NCI-H146 (cell line): ENCODE measurements around the gene TBC1D32.
"Not testable (repeated sequence)": the region's sequence is repeated elsewhere in the genome, so short reads cannot be mapped to it uniquely, and the experiment has no call there.

Experiments
- DNase-seq: peaks from one replicate; lab custom pipeline; 2025; lab: John Stamatoyannopoulos, UW

Gene TBC1D32

GRCh38 chr6:121334299-121335086 is at the start of gene TBC1D32:
Gene TBC1D32, minus strand, starts transcription at chr6:121334480. Its CDS starts 50 bp downstream, at chr6:121334430.
- peak; percentile 93 for DNase-seq

- DNase-seq: no peak
Measured at GRCh38 chr6:121383478-121383877, 49.2 kb upstream of the TBC1D32 start.

GRCh38 chr6:121382467-121383121 is 48.3 kb upstream of the TBC1D32 start:
- peak; percentile 21 for DNase-seq

GRCh38 chr6:121376411-121376810 is 42.1 kb upstream of the TBC1D32 start:
- no peak for DNase-seq

GRCh38 chr6:121374219-121374618 is 39.9 kb upstream of the TBC1D32 start:
- not testable (repeated sequence) for DNase-seq

- DNase-seq: no peak
Measured at GRCh38 chr6:121365536-121366521, 31.5 kb upstream of the TBC1D32 start.

- DNase-seq: no peak
Measured at GRCh38 chr6:121356575-121356974, 22.3 kb upstream of the TBC1D32 start.

- DNase-seq: no peak
Measured at GRCh38 chr6:121354764-121355163, 20.5 kb upstream of the TBC1D32 start.

GRCh38 chr6:121352941-121353340 is 18.7 kb upstream of the TBC1D32 start:
- DNase-seq: no peak

- no peak for DNase-seq
Measured at GRCh38 chr6:121351916-121352315, 17.6 kb upstream of the TBC1D32 start.

GRCh38 chr6:121349596-121349995 is 15.3 kb upstream of the TBC1D32 start:
- no peak for DNase-seq

- no peak for DNase-seq
Measured at GRCh38 chr6:121347484-121347883, 13.2 kb upstream of the TBC1D32 start.

- DNase-seq: no peak
Measured at GRCh38 chr6:121344539-121344938, 10.3 kb upstream of the TBC1D32 start.

GRCh38 chr6:121339639-121340226 is 5.5 kb upstream of the TBC1D32 start:
- no peak for DNase-seq

GRCh38 chr6:121338956-121339355 is 4.7 kb upstream of the TBC1D32 start:
- no peak for DNase-seq

GRCh38 chr6:121338366-121338765 is 4.1 kb upstream of the TBC1D32 start:
- no peak for DNase-seq

- DNase-seq: no peak
Measured at GRCh38 chr6:121335087-121336008, 1.1 kb upstream of the TBC1D32 start.

GRCh38 chr6:121333694-121334093 is 586 bp downstream of the TBC1D32 start:
- not testable (repeated sequence) for DNase-seq

- no peak for DNase-seq
Measured at GRCh38 chr6:121333196-121333595, 1.1 kb downstream of the TBC1D32 start.

GRCh38 chr6:121330516-121330915 is 3.8 kb downstream of the TBC1D32 start:
- DNase-seq: no peak

- no peak for DNase-seq
Measured at GRCh38 chr6:121321282-121321681, 13.0 kb downstream of the TBC1D32 start.
